PC-9 (cell line): ENCODE results near the gene TMEM254. TPM values are rescaled to one million over a fixed set of nuclear protein-coding genes. Genes with fewer than 3 reads are reported as not detected.

Source experiments
- BruUV-seq: library from RNA; stranded (reverse); fragments of 400-500 nt; replicated peaks from 2 replicates; lab custom pipeline; 2021; lab: Mats Ljungman, UMichigan
- CTCF ChIA-PET: fragments of 300-600 bp; sonication (Branson Sonifier 250); formaldehyde crosslinking; loops from one replicate; lab custom pipeline; 2022; ENCODE audit warnings: antibody characterized with exemption; lab: Charles Lee
- POLR2A ChIA-PET: fragments of 300-600 bp; sonication (Branson Sonifier 250); formaldehyde crosslinking; loops from one replicate; lab custom pipeline; 2022; ENCODE audit warnings: antibody characterized with exemption; ENCODE audit not compliant: unreplicated experiment; lab: Charles Lee
- DNase-seq, 2 experiments: peaks; one replicate each; pipeline versions ENCODE4 v3.0.0 to v3.0.0-alpha.2; 2015 to 2022; ENCODE audit warnings: mixed read lengths in 1 of 2
- H2AFZ ChIP-seq: fragments of 200-600 bp; sonication (generic); 2 replicates; pipeline ENCODE4 v1.8.1; 2017; ENCODE audit warnings: antibody characterized with exemption
- H3F3A ChIP-seq: fragments of 200-600 bp; sonication (generic); 2 replicates; pipeline ENCODE4 v1.8.1; 2017; ENCODE audit warnings: antibody characterized with exemption, mild to moderate bottlenecking, low read depth; ENCODE audit not compliant: insufficient read depth
- H3K27ac ChIP-seq: fragments of 200-600 bp; sonication (generic); 2 replicates; pipeline ENCODE4 v1.6.1; 2016; ENCODE audit warnings: mixed run types
- H3K27me3 ChIP-seq: fragments of 200-600 bp; sonication (generic); 2 replicates; pipeline ENCODE4 v1.6.1; 2016; ENCODE audit warnings: low read depth, mixed run types; ENCODE audit not compliant: insufficient read depth
- H3K36me3 ChIP-seq: fragments of 200-600 bp; sonication (generic); 2 replicates; pipeline ENCODE4 v1.6.1; 2016; ENCODE audit warnings: low read depth, mixed run types
- H3K4me1 ChIP-seq: fragments of 200-600 bp; sonication (generic); replicated peaks from 2 replicates; pipeline ENCODE4 v1.6.1; 2016; ENCODE audit warnings: mixed run types; ENCODE audit not compliant: insufficient read depth
- H3K4me2 ChIP-seq: fragments of 200-600 bp; sonication (generic); 2 replicates; pipeline ENCODE4 v1.6.1; 2017; ENCODE audit warnings: mixed run types
- H3K4me3 ChIP-seq: fragments of 200-600 bp; sonication (generic); 2 replicates; pipeline ENCODE4 v1.6.1; 2016; ENCODE audit warnings: mixed run types
- H3K79me2 ChIP-seq: fragments of 200-600 bp; sonication (generic); 2 replicates; pipeline ENCODE4 v1.6.1; 2017; ENCODE audit warnings: low read depth, mixed run types
- H3K9me2 ChIP-seq: fragments of 200-600 bp; sonication (generic); 2 replicates; pipeline ENCODE4 v1.8.1; 2017; ENCODE audit warnings: mild to moderate bottlenecking; ENCODE audit not compliant: insufficient read depth
- H3K9me3 ChIP-seq: fragments of 200-600 bp; sonication (generic); 2 replicates; pipeline ENCODE4 v1.8.1; 2016; ENCODE audit warnings: low read depth; ENCODE audit not compliant: insufficient read depth
- H4K20me1 ChIP-seq: fragments of 200-600 bp; sonication (generic); 2 replicates; pipeline ENCODE4 v1.8.1; 2017; ENCODE audit not compliant: insufficient read depth
- CTCF ChIP-seq: fragments of 200-600 bp; sonication (generic); conservative IDR thresholded peaks from 2 replicates; pipeline ENCODE4 v1.6.1; 2017; ENCODE audit warnings: mixed run types, antibody characterized with exemption, mild to moderate bottlenecking, moderate library complexity
- EZH2 ChIP-seq: fragments of 200-600 bp; sonication (generic); IDR thresholded peaks from 2 replicates; pipeline ENCODE4 v1.8.0; 2017; ENCODE audit warnings: antibody characterized with exemption, low read depth
- intact Hi-C: fragments of 100-400 bp; cut with micrococcal nuclease; formaldehyde crosslinking; loops from one replicate; pipeline ENCODE4 v1.10.0; 2022; ENCODE audit not compliant: unreplicated experiment
- total RNA-seq: library from RNA; stranded (reverse); gene quantifications from 2 replicates; pipeline ENCODE4 v1.2.3, GENCODE V29; 2021

The TMEM254 gene
- total RNA-seq, 1 experiment from 2014 or later = 36.6 TPM

GRCh38 chr10:80100861-80101695 lies 22.6 kb downstream of the TMEM254 start:
- ChIA-PET POLR2A (no interaction called here), CTCF (no interaction called here)
- intact Hi-C loops = loop anchor here (2.0 kb wide), 1 partner anchor 22 kb away; the partner anchor contains the start of gene TMEM254
- peak overlapping the region; percentile 10; the same call in 1 of the 2 replicates for H3K4me3 ChIP-seq
- TF ChIP-seq CTCF (no peak), EZH2 (no peak)
- H3K9me3 ChIP-seq = no peaks in the 10 kb centered on the region
- peak overlapping the region; percentile 69 for H3K4me2 ChIP-seq
- peak overlapping the region; percentile 25; the same call in 1 of the 2 replicates for H2AFZ ChIP-seq
- DNase-seq = peak; percentile 67 to 84
- BruUV-seq = no TSS peak
- H3K9me2 ChIP-seq = no peaks in the 10 kb centered on the region
- no peaks in the 10 kb centered on the region for H3K27me3 ChIP-seq
- H4K20me1 ChIP-seq = no peaks in the 10 kb centered on the region
- 0 out of 2 replicates have a peak overlapping the region, but pooled peaks have one; percentile 1 for H3K27ac ChIP-seq
- H3K4me1 ChIP-seq = peaks cover 18% of the 10 kb centered on the region
- H3K79me2 ChIP-seq = no peaks in the 10 kb centered on the region
- H3K36me3 ChIP-seq = no peaks in the 10 kb centered on the region
- no peaks in the 10 kb centered on the region for H3F3A ChIP-seq

GRCh38 chr10:80104066-80104926 lies 25.8 kb downstream of the TMEM254 start:
- H2AFZ ChIP-seq = no peak overlapping the region
- CTCF ChIA-PET = no interaction called here

More at GRCh38 chr10:80104066-80104926, 25.8 kb downstream of the TMEM254 start:
- BruUV-seq = no TSS peak
- no peak overlapping the region for H3K27ac ChIP-seq
- no peak overlapping the region for H3K4me3 ChIP-seq
- POLR2A ChIA-PET = no interaction called here
- intact Hi-C loops = no loop called here
- no peaks in the 10 kb centered on the region for H4K20me1 ChIP-seq
- no peaks in the 10 kb centered on the region for H3K27me3 ChIP-seq
- H3F3A ChIP-seq = no peaks in the 10 kb centered on the region
- TF ChIP-seq CTCF (no peak), EZH2 (no peak)
- H3K4me2 ChIP-seq = no peak overlapping the region
- no peaks in the 10 kb centered on the region for H3K9me2 ChIP-seq
- no peaks in the 10 kb centered on the region for H3K79me2 ChIP-seq
- no peaks in the 10 kb centered on the region for H3K36me3 ChIP-seq
- peaks cover 15% of the 10 kb centered on the region; the same call in 1 of the 2 replicates for H3K9me3 ChIP-seq
- peak in 1 of 2 experiments; percentile 56 for DNase-seq
- peaks cover 18% of the 10 kb centered on the region for H3K4me1 ChIP-seq
